ENCODE data around the gene TBX15. TPM values are rescaled to one million over a fixed set of nuclear protein-coding genes. Genes with fewer than 3 reads are reported as not detected.

TBX15 gene
- polyA plus RNA-seq, 1 donor (not counting 4 experiments of a cell fraction or from before 2014, with no cell fraction given): not detected

DNA sequence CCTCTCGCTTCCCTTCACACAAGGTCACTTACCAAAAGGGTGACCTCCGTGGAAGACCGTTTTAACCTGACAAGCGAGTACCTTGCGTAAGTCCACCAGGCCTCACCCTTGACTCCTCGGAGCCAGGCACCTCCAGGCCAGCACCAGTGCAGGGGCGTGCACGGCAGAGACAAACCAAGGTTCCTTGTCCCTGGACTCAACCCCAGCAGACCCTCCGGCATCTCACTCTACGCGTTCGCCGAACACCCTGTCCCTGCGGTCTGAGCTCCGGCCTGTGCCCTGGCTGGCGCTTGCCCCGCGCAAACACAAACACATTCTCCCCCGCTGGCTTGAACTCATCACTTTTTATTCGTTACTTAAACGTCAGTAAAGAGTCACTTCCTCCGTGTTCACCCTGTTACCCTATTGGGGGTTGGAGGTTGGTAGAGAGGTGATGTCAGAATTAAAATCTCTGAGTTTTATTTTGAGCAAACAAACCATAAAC is 4.5 kb downstream of the TBX15 start:
- peaks cover 84% of the 10 kb centered on the region for H3K27me3 ChIP-seq (ENCODE audit: control insufficient read depth, extremely low read depth, insufficient read depth, low read length)
- H3K9ac ChIP-seq (ENCODE audit: control insufficient read depth, extremely low read depth, insufficient read depth, low read length): no peak overlapping the region
- peaks cover 5% of the 10 kb centered on the region for H3K4me1 ChIP-seq (ENCODE audit: control insufficient read depth, extremely low read depth, insufficient read depth, low read length)
- H3K27ac ChIP-seq (ENCODE audit: control insufficient read depth, insufficient read depth, low read length): no peak overlapping the region
- H4K20me1 ChIP-seq (ENCODE audit: control insufficient read depth, extremely low read depth, insufficient read depth, low read length): no peaks in the 10 kb centered on the region
- H3K79me2 ChIP-seq (ENCODE audit: control insufficient read depth, insufficient read depth, low read length): no peaks in the 10 kb centered on the region
- peaks cover 14% of the 10 kb centered on the region for H3K9me3 ChIP-seq (ENCODE audit: control insufficient read depth, low read depth, low read length)
- H2AFZ ChIP-seq (ENCODE audit: control insufficient read depth, low read length): no peak overlapping the region
- H3K36me3 ChIP-seq (ENCODE audit: control insufficient read depth in 2 of 2, extremely low read depth in 1 of 2, insufficient read depth in 2 of 2, low read length in 2 of 2): no peaks in the 10 kb centered on the region
- FAIRE-seq (no peak), DNase-seq (ENCODE audit: low read depth, low spot score) (no peak)
- no peak overlapping the region for H3K4me2 ChIP-seq (ENCODE audit: control insufficient read depth, extremely low read depth, insufficient read depth, low read depth, low read length)
- TF ChIP-seq, protein P1, sequence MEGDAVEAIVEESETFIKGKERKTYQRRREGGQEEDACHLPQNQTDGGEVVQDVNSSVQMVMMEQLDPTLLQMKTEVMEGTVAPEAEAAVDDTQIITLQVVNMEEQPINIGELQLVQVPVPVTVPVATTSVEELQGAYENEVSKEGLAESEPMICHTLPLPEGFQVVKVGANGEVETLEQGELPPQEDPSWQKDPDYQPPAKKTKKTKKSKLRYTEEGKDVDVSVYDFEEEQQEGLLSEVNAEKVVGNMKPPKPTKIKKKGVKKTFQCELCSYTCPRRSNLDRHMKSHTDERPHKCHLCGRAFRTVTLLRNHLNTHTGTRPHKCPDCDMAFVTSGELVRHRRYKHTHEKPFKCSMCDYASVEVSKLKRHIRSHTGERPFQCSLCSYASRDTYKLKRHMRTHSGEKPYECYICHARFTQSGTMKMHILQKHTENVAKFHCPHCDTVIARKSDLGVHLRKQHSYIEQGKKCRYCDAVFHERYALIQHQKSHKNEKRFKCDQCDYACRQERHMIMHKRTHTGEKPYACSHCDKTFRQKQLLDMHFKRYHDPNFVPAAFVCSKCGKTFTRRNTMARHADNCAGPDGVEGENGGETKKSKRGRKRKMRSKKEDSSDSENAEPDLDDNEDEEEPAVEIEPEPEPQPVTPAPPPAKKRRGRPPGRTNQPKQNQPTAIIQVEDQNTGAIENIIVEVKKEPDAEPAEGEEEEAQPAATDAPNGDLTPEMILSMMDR (optimal IDR thresholded peaks at IDR 0.05 in 1 of 3, IDR thresholded peaks at IDR 0.05 in 1 of 3, conservative IDR thresholded peaks at IDR 0.05 in 1 of 3; ENCODE audit: extremely low read depth in 1 of 3, insufficient read depth in 2 of 3, low read length in 3 of 3): no peak
- no peak for TF ChIP-seq EZH2 (IDR thresholded peaks at IDR 0.05; ENCODE audit: low read length)
- no peak overlapping the region for H3K4me3 ChIP-seq (ENCODE audit: control insufficient read depth in 2 of 3, extremely low read depth in 1 of 3, insufficient read depth in 2 of 3, low read depth in 1 of 3, low read length in 3 of 3)
- dilution Hi-C loops (cut with MboI; ENCODE audit: extremely low pct_ligation_motif_present, low sequenced_read_pairs): no loop called here
- H3K9me1 ChIP-seq (ENCODE audit: control insufficient read depth, extremely low read depth, insufficient read depth, low read length): no peaks in the 10 kb centered on the region

DNA sequence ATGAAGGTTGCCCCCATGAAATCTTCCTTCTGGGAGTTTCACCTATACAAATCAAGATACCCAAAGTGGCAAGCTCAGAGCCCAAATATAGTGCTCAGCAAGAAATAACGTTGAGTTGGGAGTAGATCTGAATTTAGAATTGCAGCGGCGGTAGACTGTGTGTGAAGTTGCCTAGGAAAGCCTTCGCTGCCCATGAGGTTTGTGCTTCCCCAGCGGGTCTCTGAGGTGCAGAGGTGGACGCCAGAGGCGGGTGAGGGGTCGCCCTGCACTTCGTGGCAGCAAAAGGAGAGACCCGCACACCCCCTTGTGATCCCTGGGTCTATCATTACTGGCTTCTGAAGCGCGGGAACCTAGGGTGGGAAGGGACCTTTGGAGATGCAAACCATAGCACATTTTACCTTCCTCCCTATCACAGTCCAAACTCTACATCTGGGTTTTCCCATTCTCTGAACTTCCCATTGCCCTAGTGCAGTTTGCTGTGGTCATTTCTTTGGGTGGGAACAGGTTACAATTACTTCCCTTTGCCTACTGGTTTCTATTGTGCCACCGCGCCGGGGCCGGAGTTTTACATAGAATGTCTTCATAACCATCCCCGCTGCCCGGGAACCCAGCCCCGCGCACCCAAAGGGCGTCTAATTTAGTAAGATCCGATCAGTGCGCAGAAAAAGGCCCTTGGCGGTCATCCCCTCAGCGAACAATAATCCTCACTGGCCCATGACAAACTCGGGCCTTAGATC is 5.2 kb downstream of the TBX15 start:
- no peaks in the 10 kb centered on the region for H4K20me1 ChIP-seq (ENCODE audit: control insufficient read depth, extremely low read depth, insufficient read depth, low read length)
- no peaks in the 10 kb centered on the region for H3K36me3 ChIP-seq (ENCODE audit: control insufficient read depth in 2 of 2, extremely low read depth in 1 of 2, insufficient read depth in 2 of 2, low read length in 2 of 2)
- H3K27me3 ChIP-seq (ENCODE audit: control insufficient read depth, extremely low read depth, insufficient read depth, low read length): peaks cover 84% of the 10 kb centered on the region
- TF ChIP-seq, protein P1 (optimal IDR thresholded peaks at IDR 0.05 in 1 of 3, IDR thresholded peaks at IDR 0.05 in 1 of 3, conservative IDR thresholded peaks at IDR 0.05 in 1 of 3; ENCODE audit: extremely low read depth in 1 of 3, insufficient read depth in 2 of 3, low read length in 3 of 3): no peak
- no peak for TF ChIP-seq EZH2 (IDR thresholded peaks at IDR 0.05; ENCODE audit: low read length)
- H3K4me2 ChIP-seq (ENCODE audit: control insufficient read depth, extremely low read depth, insufficient read depth, low read depth, low read length): no peak overlapping the region
- H3K9ac ChIP-seq (ENCODE audit: control insufficient read depth, extremely low read depth, insufficient read depth, low read length): no peak overlapping the region
- H3K4me3 ChIP-seq (ENCODE audit: control insufficient read depth in 2 of 3, extremely low read depth in 1 of 3, insufficient read depth in 2 of 3, low read depth in 1 of 3, low read length in 3 of 3): no peak overlapping the region
- H3K27ac ChIP-seq (ENCODE audit: control insufficient read depth, insufficient read depth, low read length): no peak overlapping the region
- dilution Hi-C loops (cut with MboI; ENCODE audit: extremely low pct_ligation_motif_present, low sequenced_read_pairs): no loop called here
- no peak for FAIRE-seq
- no peak for DNase-seq (ENCODE audit: low read depth, low spot score)
- H3K9me3 ChIP-seq (ENCODE audit: control insufficient read depth, low read depth, low read length): peaks cover 14% of the 10 kb centered on the region
- H3K9me1 ChIP-seq (ENCODE audit: control insufficient read depth, extremely low read depth, insufficient read depth, low read length): no peaks in the 10 kb centered on the region
- H3K79me2 ChIP-seq (ENCODE audit: control insufficient read depth, insufficient read depth, low read length): no peaks in the 10 kb centered on the region
- peaks cover 4% of the 10 kb centered on the region for H3K4me1 ChIP-seq (ENCODE audit: control insufficient read depth, extremely low read depth, insufficient read depth, low read length)
- no peak overlapping the region for H2AFZ ChIP-seq (ENCODE audit: control insufficient read depth, low read length)
